Mucosa of rectum (tissue), 2 donors: ENCODE data around the gene TPM2.

ENCODE experiments used
- H3K27ac ChIP-seq, 2 donors: one replicate each; pipeline ENCODE4 v1.7.0; 2013; ENCODE audit warnings: inconsistent platforms in 2 of 2, low read depth in 2 of 2, low read length in 2 of 2
- H3K27me3 ChIP-seq, 2 donors: one replicate each; pipeline ENCODE4 v1.7.0; 2013; ENCODE audit warnings: low read length in 2 of 2; ENCODE audit not compliant: control insufficient read depth in 2 of 2, insufficient read depth in 2 of 2
- H3K36me3 ChIP-seq, 2 donors: one replicate each; pipeline ENCODE4 v1.7.0; 2013; ENCODE audit warnings: low read length in 2 of 2; ENCODE audit not compliant: control insufficient read depth in 2 of 2, insufficient read depth in 2 of 2
- H3K4me1 ChIP-seq, 2 donors: one replicate each; pipeline ENCODE4 v1.7.0; 2013; ENCODE audit warnings: low read length in 2 of 2, mild to moderate bottlenecking in 1 of 2; ENCODE audit not compliant: control insufficient read depth in 2 of 2, insufficient read depth in 2 of 2
- H3K4me3 ChIP-seq, 2 donors: one replicate each; pipeline ENCODE4 v1.7.0; 2013; ENCODE audit warnings: low read length in 2 of 2
- H3K9ac ChIP-seq, 2 donors: one replicate each; pipeline ENCODE4 v1.7.0; 2013; ENCODE audit warnings: low read length in 2 of 2, low read depth in 1 of 2, mild to moderate bottlenecking in 1 of 2
- H3K9me3 ChIP-seq, 2 donors: one replicate each; pipeline ENCODE4 v1.7.0; 2013; ENCODE audit warnings: low read length in 2 of 2; ENCODE audit not compliant: control insufficient read depth in 2 of 2
- donor health status: healthy.
- donor health status: Normal muscosa, but diverticular disease.

Gene TPM2

DNA sequence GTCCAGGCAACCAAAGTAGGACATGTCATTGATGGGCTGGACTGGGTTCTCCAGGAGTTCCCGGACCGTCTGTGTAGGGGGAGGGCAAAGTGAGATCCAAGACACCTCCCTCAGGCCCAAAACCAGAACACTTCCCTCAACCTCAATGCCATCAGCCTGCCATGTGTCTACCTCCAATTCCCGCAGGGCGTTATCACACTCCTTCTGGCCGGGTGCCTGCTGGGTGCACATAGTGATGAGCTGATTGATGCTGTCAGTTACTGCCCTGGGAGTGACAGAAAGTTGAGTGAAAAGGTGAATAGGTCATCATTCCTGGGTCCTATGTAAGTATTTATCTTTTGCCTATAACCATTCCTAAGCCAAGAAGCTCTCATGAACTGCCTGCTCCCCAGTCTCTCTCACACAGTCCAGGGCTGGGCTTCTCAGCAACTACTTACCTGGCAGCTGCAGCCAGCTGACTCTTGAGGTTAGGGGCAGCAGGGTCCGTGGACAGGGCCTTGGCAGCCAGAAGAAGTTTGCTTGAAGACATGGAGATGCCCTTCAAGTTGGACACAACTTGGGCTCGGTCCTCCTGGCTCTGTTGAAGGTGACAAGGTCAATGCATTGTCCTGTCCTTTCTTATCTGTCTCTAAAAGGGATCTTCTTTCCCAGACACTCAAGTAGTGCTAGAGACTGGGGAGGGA lies 21.2 kb upstream of the TPM2 start:
- Histone ChIP-seq H3K9ac (no peak overlapping the region), H3K4me1 (no peaks in the 10 kb centered on the region), H3K4me3 (no peak overlapping the region), H3K27me3 (no peaks in the 10 kb centered on the region), H3K27ac (no peak overlapping the region), H3K36me3 (peaks cover 80 to 85% of the 10 kb centered on the region in 2 donors), H3K9me3 (no peaks in the 10 kb centered on the region)

DNA sequence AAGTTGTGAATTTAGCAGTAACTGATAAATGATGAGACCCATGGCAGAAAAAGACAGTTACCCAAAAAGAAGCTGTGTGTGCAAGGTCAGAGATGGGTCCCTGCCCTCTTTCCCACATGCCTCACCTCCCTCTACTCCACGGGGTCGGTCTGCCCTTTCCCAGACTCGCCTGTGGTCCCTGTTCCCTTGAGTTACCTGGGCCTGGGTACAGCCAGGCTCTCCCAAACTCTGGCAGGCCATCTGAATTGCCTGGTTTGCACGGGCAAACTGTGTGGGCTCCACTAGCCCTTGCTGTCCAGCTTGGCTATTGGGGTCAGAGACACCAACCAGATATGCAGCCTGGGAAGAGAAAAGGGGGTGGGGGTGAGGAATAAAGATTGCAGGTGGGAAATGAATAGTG lies 18.4 kb upstream of the TPM2 start:
- H3K4me1 ChIP-seq: no peaks in the 10 kb centered on the region
- H3K27me3 ChIP-seq: no peaks in the 10 kb centered on the region
- H3K4me3 ChIP-seq: no peak overlapping the region
- H3K27ac ChIP-seq: no peak overlapping the region
- H3K9me3 ChIP-seq: no peaks in the 10 kb centered on the region
- H3K36me3 ChIP-seq: peaks cover 83 to 88% of the 10 kb centered on the region in 2 donors
- no peak overlapping the region for H3K9ac ChIP-seq

DNA sequence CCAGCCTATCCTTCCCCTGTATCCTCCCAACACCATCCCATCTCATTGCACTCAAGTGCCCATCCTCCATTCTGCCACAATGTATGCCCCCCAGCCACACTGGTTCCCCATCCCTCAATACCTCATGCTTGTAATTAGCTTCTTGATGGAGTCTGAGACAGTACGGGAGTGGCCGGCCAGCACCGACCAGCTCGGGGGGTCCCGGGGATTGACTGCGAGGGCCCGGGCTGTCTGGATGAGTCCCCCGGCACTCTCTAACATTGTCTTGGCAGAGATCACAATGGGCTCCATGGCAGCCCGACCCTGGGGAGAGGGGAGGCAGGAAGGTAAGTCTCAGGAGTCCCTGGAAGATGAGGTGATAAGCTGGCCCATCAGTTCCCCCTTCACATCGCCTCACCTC lies 17.2 kb upstream of the TPM2 start:
- Histone ChIP-seq H3K27me3 (no peaks in the 10 kb centered on the region), H3K36me3 (peaks cover 82 to 88% of the 10 kb centered on the region in 2 donors), H3K4me1 (no peaks in the 10 kb centered on the region), H3K4me3 (no peak overlapping the region), H3K9me3 (no peaks in the 10 kb centered on the region), H3K27ac (no peak overlapping the region), H3K9ac (no peak overlapping the region)

DNA sequence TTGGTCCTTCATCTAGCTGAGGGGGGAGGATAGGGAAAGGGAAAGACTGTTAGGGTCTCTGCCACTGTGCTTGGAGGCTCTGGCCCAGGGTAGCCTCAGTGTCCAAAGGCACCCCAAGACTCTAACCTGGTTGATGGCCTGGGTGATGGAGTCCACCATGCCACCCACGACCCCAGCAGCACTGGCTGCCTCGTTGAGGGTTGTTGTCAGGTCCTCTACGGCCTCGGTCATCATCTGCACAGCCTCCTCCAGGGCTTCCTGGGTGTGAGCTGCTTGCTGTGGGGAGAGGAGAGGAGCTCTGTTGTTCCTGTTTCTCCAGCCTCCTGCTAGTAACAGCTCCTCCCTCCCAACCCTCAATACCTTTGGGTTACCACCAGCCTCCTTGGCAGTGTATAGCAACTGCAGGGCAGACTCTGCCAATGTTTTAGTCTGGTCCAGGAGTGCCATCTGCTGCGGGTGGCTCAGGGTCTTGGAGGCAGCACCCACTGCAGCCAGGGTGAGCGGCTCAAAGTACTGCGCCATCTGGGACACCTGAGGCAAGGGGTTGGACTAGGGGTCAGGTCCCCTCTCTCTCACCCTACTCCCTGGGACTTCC lies 16.2 kb upstream of the TPM2 start:
- Histone ChIP-seq H3K27me3 (no peaks in the 10 kb centered on the region), H3K9ac (no peak overlapping the region), H3K4me3 (no peak overlapping the region), H3K9me3 (no peaks in the 10 kb centered on the region), H3K36me3 (peaks cover 79 to 88% of the 10 kb centered on the region in 2 donors), H3K27ac (no peak overlapping the region), H3K4me1 (no peaks in the 10 kb centered on the region)

DNA sequence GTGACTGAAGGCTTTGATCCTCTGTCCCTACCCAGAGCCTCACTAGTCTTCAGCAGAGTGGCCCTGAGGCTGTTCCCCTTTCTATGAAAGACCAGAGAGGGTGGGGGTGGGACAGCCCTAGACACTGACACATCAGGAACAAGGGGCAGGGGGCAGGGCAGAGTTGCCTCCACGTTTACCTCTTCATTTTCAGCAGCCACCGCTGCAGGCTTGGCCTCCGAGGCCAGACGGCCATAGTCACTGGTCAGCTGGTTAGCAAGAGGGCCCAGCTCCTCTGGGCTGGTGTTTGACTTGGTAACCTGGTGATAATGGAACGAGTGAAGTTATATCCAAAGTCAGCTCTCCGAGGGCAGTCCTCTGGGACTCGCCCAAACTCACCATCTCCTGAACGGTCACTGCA lies 15.6 kb upstream of the TPM2 start:
- H3K27ac ChIP-seq: no peak overlapping the region
- H3K36me3 ChIP-seq: peaks cover 79 to 88% of the 10 kb centered on the region in 2 donors

DNA sequence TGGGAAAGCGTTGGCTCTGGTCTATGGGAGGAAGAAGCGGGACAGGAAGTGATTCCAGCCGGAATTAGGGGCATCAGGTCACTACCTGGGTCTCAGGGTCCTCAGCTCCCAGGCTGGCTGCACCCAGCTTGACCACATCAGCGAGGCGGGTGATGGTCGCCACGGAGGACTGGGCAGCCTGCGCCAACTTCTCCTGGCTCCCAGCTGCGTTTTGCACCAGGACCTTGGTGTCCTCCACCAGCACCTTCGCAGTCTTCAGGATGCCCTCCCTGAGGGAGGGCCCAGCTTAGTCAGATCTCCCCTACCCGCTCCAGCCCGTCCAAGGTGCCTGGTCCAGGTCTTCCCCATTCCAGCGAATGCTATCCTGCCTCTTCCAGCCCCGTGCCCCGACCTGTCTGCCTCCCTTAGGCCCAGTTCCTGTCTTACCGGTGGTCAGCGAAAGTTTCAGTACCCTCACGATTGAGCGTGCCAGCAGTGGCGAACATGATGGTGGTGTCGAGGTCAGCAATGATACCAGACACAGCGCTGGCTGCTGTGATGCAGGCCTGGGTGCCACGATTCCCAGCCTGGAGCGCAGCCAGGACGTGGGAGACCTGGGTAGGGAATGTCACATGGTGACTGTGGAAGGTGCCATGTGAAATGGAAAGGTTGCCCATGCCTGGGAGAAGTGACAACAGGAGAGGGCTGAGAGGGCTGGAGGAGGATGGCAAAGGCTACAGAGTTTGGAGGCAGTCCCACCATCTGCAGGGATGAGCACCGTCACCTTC lies 14.4 kb upstream of the TPM2 start:
- peaks cover 86 to 95% of the 10 kb centered on the region in 2 donors for H3K36me3 ChIP-seq
- no peaks in the 10 kb centered on the region for H3K27me3 ChIP-seq
- no peak overlapping the region for H3K27ac ChIP-seq
- no peak overlapping the region for H3K4me3 ChIP-seq
- H3K4me1 ChIP-seq: no peaks in the 10 kb centered on the region
- H3K9ac ChIP-seq: no peak overlapping the region
- H3K9me3 ChIP-seq: no peaks in the 10 kb centered on the region

More for the DNA sequence above, 15.6 kb upstream of the TPM2 start:
- H3K9ac ChIP-seq: no peak overlapping the region
- no peaks in the 10 kb centered on the region for H3K4me1 ChIP-seq
- no peaks in the 10 kb centered on the region for H3K27me3 ChIP-seq
- H3K4me3 ChIP-seq: no peak overlapping the region
- no peaks in the 10 kb centered on the region for H3K9me3 ChIP-seq

DNA sequence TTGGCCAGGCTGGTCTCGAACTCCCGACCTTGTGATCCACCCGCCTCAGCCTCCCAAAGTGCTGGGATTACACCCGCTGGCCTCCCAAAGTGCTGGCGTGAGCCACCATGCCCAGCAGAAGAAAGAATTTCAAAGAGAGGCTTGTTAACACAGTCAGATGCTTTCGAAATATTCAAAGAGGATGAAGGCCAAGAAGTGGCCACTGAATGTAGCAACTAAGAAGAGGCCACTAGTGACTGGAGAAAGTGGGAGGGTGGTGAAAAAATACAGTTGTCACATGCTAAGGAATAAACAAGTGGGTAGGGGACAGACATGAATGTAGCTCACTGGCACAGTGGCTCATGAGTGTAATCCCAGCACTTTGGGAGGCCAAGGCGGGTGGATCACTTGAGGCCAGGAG lies 13.0 kb upstream of the TPM2 start:
- Histone ChIP-seq H3K27ac (no peak overlapping the region), H3K36me3 (peaks cover 93 to 97% of the 10 kb centered on the region in 2 donors), H3K4me3 (no peak overlapping the region), H3K9me3 (no peaks in the 10 kb centered on the region), H3K4me1 (no peaks in the 10 kb centered on the region), H3K9ac (no peak overlapping the region), H3K27me3 (no peaks in the 10 kb centered on the region)

DNA sequence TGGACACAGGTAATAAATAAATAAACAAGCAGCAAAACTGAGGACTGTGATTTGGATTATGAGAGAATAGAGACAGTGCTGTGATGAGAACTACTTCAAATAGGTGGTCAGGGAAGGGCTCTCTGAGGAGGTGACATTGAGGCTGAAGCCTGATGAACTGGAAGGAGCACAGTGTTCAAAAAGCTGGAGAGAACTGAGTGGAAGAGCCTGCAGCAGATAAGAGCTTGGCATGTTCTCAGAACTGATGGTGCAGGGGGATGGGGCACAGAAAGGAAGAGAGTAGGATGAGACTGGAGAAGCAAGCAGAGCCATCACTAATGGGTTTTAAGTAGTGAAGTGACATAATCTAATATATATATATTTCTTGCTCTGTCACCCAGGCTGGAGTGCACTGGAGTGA lies 11.2 kb upstream of the TPM2 start:
- no peak overlapping the region for H3K4me3 ChIP-seq
- H3K4me1 ChIP-seq: peaks cover 0 to 1% of the 10 kb centered on the region in 2 donors
- H3K27me3 ChIP-seq: no peaks in the 10 kb centered on the region
- H3K9ac ChIP-seq: no peak overlapping the region
- peaks cover 83 to 88% of the 10 kb centered on the region in 2 donors for H3K36me3 ChIP-seq
- H3K9me3 ChIP-seq: no peaks in the 10 kb centered on the region
- H3K27ac ChIP-seq: no peak overlapping the region

DNA sequence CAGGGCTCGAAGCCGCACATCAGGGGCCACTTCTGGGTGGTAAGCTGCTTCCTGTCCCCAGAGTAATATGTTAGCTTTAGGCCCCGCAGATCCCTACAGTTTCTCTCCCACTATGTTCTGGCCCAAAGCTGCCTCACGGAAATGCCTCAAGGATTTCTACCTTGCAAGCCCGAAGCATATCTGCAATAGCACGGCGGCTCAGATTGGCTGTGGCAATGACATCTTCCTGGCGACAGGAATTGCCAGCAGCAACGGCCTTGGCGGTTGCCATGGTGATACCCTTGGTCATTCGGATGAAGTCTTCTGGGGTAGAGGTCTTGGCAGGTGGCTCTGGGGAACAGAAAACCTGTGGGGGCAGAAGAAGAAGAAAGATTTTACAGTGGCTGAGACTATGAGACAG lies 10.3 kb upstream of the TPM2 start:
- Histone ChIP-seq H3K27me3 (no peaks in the 10 kb centered on the region), H3K36me3 (peaks cover 74 to 79% of the 10 kb centered on the region in 2 donors), H3K4me1 (peaks cover 0 to 4% of the 10 kb centered on the region in 2 donors), H3K9ac (no peak overlapping the region), H3K27ac (no peak overlapping the region), H3K4me3 (no peak overlapping the region), H3K9me3 (no peaks in the 10 kb centered on the region)

DNA sequence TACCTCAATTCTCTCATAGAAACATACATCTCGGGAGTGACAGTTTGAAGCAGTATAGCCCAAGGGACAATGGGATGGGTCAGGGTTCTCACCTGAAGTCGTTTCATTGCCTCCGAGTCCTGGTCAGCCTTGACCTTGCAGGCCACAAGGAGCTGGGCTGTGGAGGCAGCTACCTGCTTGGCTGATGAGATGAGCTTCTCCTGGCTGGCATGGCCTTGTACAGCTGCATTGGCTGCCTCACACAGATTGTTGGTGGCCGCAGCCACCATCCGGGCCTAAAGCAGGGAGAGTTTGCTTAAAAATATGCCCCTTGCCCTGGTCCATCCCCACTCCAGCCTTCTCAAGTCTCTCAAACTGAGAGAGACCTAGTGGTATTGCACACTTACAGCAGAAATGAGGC lies 8.5 kb upstream of the TPM2 start:
- Histone ChIP-seq H3K27me3 (no peaks in the 10 kb centered on the region), H3K4me1 (peaks cover 0 to 4% of the 10 kb centered on the region in 2 donors), H3K4me3 (no peak overlapping the region), H3K9me3 (no peaks in the 10 kb centered on the region), H3K27ac (no peak overlapping the region), H3K9ac (no peak overlapping the region), H3K36me3 (peaks cover 56 to 61% of the 10 kb centered on the region in 2 donors)
